ENCODE data around the gene RAB3GAP2.

Gene RAB3GAP2

DNA sequence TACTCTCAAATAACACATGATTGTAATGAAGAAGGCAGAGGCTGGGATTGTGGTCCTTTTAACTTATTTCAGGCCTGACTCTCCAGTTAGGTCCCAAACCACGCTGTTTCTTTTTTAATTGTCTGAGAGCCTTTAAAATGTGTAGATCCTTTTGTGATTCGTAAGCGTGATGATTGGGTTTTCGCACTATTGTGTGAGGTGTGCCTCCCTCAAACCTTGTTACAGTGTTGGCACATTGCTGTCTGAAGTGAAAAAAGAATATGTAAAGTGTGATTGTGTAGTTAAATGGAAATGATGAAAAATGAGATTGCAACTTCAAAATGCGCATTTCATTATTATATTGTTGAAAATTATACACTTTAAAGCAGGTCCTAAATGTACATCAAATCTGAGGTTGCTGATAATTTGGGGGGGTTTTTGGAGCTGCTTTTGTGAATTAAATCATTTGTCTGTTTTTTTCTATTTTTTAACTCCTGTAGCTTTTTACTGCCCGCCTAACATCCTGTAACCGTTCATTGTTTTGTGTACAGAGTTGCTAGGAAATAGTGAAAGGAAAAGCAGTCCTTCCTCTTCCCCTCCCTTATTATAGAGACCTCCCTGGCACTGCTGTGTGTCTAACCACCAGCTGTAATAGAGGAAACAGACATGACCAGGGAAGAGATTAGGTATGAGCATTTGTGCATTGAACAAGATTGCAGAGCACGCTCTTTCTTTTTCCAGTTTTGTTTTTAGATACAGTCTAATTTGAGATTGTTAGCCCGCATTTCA lies 135.1 kb downstream of the RAB3GAP2 start:
- no peak for TF ChIP-seq CREB1 (IDR thresholded peaks at IDR 0.05; ENCODE audit: low read depth)
- no peak for TF ChIP-seq EP300 (IDR thresholded peaks at IDR 0.05; ENCODE audit: borderline replicate concordance)
- no peak for TF ChIP-seq FOXM1 (IDR thresholded peaks at IDR 0.05; ENCODE audit: borderline replicate concordance, low read depth)
- TF ChIP-seq TEAD4 (IDR thresholded peaks at IDR 0.05): no peak
- TF ChIP-seq, protein P1, sequence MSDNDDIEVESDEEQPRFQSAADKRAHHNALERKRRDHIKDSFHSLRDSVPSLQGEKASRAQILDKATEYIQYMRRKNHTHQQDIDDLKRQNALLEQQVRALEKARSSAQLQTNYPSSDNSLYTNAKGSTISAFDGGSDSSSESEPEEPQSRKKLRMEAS (IDR thresholded peaks at IDR 0.05): no peak

- no peak for TF ChIP-seq RAD21 (IDR thresholded peaks at IDR 0.05; ENCODE audit: low read depth)
- TF ChIP-seq, protein P1 (IDR thresholded peaks at IDR 0.05): no peak
- TF ChIP-seq CREB1 (IDR thresholded peaks at IDR 0.05; ENCODE audit: low read depth): no peak
- no peak for TF ChIP-seq CEBPB (IDR thresholded peaks at IDR 0.05)
- no peak for TF ChIP-seq EGR1 (IDR thresholded peaks at IDR 0.05)
- TF ChIP-seq USF1 (IDR thresholded peaks at IDR 0.05): no peak
These were observed 136.5 kb downstream of the RAB3GAP2 start for GRCh38 chr1:220135755-220136154.

- no peak for TF ChIP-seq RAD21 (IDR thresholded peaks at IDR 0.05; ENCODE audit: low read depth)
These were observed 142.6 kb downstream of the RAB3GAP2 start for GRCh38 chr1:220129479-220130210.

DNA sequence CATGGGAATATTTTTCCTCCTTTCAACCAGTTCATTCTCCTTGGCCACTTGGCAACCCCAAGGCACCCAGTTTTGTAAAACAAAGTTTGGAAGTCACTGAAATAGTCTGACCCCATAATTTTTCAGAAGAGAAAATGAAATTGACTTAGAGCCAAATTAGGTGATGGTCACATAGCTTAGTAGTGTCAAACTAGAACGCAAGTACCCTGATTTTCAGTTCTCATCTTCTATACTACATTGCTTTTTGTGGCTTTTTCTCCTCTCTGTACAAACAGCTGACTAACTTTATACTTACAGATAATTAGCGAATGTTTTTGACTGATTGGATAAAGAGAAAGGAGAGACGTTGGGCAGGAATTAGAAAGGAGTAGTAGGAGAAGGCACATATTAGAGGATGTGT lies 145.2 kb downstream of the RAB3GAP2 start:
- no peak for TF ChIP-seq USF1 (IDR thresholded peaks at IDR 0.05)

DNA sequence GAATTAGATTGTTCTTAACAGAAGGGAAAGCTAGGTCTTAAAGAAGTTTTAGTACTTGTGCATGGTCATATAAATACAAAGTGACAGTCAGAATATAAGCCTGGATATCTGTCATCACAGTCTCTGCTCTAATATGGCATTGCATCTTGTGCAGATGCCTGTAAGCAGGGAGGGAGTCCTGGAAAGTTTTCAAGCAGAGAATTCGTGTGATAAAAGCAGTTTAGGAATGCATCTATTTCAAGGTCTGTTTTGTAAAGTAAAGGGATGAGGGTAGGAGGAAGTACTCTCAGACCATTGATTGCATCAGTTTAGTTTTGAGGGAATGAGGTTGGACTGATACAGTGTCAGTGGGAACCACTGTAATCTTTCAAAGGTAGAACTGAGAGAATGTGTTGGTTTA lies 147.7 kb downstream of the RAB3GAP2 start:
- no peak for TF ChIP-seq EP300 (IDR thresholded peaks at IDR 0.05; ENCODE audit: borderline replicate concordance)
- TF ChIP-seq, protein P1 (IDR thresholded peaks at IDR 0.05): no peak
- no peak for TF ChIP-seq CREB1 (IDR thresholded peaks at IDR 0.05; ENCODE audit: low read depth)
- TF ChIP-seq EGR1 (IDR thresholded peaks at IDR 0.05): no peak
- no peak for TF ChIP-seq RAD21 (IDR thresholded peaks at IDR 0.05; ENCODE audit: low read depth)
- no peak for TF ChIP-seq ZBTB7A (IDR thresholded peaks at IDR 0.05; ENCODE audit: low read depth)
- no peak for TF ChIP-seq TCF12 (IDR thresholded peaks at IDR 0.05; ENCODE audit: low read depth)
- TF ChIP-seq YY1 (IDR thresholded peaks at IDR 0.05; ENCODE audit: low read depth): no peak
- no peak for TF ChIP-seq TEAD4 (IDR thresholded peaks at IDR 0.05)
- TF ChIP-seq REST (IDR thresholded peaks at IDR 0.05; ENCODE audit: low read depth): no peak

DNA sequence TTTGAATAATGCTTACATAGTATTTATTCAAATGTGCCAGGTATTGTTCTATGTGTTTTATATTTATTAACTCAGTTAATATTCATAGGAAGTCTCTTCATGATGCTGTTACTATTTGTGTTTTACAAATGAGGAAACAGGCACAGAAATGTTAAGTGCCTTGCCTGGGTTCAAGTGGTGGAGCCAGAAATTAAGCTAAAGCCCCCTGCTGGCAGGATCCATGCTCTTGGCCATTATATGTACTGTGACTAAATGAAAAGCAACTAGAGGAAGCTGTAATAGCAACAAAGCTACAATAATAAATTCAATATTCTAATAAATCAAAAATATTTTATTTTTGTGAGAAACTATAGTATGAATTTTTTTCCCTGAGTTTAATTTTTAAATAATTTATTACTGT lies 148.4 kb downstream of the RAB3GAP2 start:
- TF ChIP-seq TCF12 (IDR thresholded peaks at IDR 0.05; ENCODE audit: low read depth): no peak
- TF ChIP-seq EP300 (IDR thresholded peaks at IDR 0.05; ENCODE audit: borderline replicate concordance): no peak
- no peak for TF ChIP-seq CEBPB (IDR thresholded peaks at IDR 0.05)
- no peak for TF ChIP-seq YY1 (IDR thresholded peaks at IDR 0.05; ENCODE audit: low read depth)
- TF ChIP-seq RAD21 (IDR thresholded peaks at IDR 0.05; ENCODE audit: low read depth): no peak
- TF ChIP-seq ZBTB7A (IDR thresholded peaks at IDR 0.05; ENCODE audit: low read depth): no peak
- TF ChIP-seq TEAD4 (IDR thresholded peaks at IDR 0.05): no peak
- TF ChIP-seq, protein P1 (IDR thresholded peaks at IDR 0.05): no peak
- TF ChIP-seq REST (IDR thresholded peaks at IDR 0.05; ENCODE audit: low read depth): no peak
- TF ChIP-seq CREB1 (IDR thresholded peaks at IDR 0.05; ENCODE audit: low read depth): no peak
- no peak for TF ChIP-seq TAF1 (IDR thresholded peaks at IDR 0.05; ENCODE audit: low read depth)
- TF ChIP-seq EGR1 (IDR thresholded peaks at IDR 0.05): no peak
- no peak for TF ChIP-seq FOXM1 (IDR thresholded peaks at IDR 0.05; ENCODE audit: borderline replicate concordance, low read depth)
- TF ChIP-seq NFIC (IDR thresholded peaks at IDR 0.05): no peak
- no peak for TF ChIP-seq USF1 (IDR thresholded peaks at IDR 0.05)
